ENCODE results near the gene MTHFD1.

The MTHFD1 gene

DNA sequence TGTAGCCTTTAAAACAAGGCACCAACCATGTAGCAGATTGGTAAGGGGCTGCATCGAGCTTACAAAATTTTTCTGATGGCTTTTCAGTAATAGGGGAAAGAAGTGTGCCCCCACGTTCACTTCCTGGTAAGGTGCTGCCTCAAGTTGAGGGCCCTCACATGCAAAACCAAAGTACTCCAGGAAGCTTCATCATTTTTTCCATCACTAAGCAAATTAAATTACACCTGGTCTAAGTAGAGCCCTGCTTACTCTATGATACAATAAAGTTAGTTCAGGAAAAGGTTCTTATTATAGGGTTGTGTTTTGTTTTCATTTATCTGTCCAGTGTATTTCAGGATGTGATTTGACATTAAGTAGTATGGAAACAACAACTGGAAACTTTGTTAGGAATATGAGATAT, 62.1 kb downstream of the MTHFD1 start:
- DNase-seq, result no peak

DNA sequence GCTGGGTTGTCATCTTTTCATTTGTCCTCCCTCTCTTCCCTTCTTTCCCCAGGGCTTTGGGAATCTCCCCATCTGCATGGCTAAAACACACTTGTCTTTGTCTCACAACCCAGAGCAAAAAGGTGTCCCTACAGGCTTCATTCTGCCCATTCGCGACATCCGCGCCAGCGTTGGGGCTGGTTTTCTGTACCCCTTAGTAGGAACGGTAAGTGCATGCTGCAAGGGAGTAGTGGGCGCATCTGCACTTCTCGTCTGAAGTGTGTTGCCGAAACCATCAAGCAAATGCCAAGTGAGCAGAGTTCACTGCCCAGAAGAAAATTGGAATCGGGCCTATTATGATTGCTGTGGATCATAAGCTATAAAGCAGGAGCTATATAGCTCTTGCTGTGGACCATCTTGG, 66.5 kb downstream of the MTHFD1 start:
- DNase-seq, result no peak

DNA sequence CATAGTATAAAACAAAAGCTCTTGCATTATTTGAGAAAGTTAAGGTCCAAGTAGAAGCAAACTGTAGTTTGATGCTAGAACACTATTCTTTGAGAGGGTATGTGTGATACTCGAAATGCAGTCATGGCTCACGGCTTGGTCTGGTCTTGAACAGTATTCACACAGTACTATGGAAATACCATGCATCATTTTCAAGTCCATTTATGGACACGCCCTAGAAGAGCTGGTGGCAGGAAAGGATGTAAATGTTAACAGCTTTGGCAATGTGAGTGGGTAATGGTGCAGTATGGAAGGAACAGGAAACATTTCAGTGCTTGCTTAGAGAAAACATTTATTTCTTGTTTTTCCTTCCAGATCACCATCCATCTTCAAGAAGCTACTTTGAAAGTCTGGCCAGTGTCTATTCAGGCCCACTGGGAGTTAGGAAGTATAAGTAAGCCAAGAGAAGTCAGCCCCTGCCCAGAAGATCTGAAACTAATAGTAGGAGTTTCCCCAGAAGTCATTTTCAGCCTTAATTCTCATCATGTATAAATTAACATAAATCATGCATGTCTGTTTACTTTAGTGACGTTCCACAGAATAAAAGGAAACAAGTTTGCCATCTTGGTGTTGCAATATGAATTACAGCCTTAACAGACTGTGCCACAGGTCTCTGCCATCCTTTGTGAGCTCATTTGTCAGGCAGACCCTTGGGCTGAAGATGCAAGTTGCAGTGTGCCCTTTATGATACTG, 71.4 kb downstream of the MTHFD1 start:
- no peak for DNase-seq

DNA sequence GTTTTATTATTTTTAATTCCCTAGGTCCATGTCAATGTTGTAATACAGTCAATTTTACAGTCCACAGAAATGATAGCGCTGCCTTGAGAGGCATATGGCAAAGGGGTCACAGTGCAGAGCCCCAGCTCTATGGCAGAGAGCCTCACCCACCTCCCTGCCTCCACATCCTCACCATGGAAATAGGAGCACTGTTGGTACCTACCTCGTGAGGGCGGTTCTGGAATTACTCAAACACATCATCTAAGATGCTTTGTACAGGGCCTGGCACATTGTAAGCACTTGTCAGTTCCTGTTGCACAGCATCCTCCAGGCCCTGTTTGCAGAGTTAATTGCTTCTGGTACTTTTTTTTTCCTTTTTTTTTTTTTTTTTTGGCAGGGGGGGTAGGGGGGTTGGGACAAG, 73.1 kb downstream of the MTHFD1 start:
- DNase-seq, result no peak

DNA sequence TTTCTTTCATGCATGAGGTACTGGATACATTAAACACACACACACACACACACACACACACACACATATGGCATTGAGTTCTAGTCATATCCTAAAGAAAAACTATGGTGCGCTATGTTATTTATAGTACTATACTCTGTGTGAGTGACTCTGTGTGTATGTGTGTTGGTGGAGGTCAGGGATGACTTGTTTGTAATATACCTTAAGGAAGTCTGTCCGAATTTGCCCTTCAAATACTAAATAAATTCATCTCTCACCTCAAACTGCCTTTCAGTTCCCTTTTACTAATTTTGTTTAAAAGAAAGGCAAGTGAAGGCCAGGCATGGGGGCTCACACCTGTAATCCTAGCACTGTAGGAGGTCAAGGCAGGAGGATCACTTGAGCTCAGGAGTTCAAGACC, 75.0 kb downstream of the MTHFD1 start:
- DNase-seq, result no peak

DNA sequence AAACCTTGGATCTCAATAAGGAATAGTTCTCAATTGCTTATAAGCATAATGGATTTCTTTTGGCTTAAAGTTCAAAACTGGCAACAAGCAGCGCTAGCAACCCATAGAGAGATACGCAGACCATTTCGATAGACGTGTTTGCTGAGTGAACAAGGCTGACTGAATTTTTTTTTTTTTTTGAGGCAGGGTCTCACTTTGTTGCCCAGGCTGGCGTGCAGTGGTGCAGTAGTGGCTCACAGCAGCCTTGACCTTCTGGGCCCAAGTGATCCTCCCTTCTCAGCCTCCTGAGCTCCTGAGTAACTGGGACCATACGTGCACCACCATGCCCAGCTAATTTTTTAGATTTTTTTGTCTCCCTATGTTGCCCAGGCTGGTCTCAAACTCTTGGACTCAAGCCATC, 75.7 kb downstream of the MTHFD1 start:
- no peak for DNase-seq

DNA sequence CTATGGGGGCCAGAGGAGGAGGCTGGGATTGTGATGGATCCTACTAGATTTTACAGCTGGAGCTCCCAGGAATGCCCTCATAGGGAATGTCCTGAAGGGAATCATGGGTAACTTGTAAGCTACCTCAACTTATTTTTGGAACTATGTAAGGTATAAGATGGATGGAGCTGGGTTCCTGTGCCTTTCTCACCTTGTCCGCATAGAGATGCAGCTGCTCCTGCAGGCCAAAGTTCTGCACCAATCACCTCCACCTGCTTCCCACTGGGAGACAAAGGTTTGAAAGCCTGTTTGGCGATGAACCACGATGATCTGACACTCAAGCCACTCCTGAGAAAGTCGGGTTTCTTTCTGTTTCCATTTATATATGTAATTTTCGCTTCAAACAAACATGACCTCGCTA, 76.5 kb downstream of the MTHFD1 start:
- DNase-seq, result no peak

DNA sequence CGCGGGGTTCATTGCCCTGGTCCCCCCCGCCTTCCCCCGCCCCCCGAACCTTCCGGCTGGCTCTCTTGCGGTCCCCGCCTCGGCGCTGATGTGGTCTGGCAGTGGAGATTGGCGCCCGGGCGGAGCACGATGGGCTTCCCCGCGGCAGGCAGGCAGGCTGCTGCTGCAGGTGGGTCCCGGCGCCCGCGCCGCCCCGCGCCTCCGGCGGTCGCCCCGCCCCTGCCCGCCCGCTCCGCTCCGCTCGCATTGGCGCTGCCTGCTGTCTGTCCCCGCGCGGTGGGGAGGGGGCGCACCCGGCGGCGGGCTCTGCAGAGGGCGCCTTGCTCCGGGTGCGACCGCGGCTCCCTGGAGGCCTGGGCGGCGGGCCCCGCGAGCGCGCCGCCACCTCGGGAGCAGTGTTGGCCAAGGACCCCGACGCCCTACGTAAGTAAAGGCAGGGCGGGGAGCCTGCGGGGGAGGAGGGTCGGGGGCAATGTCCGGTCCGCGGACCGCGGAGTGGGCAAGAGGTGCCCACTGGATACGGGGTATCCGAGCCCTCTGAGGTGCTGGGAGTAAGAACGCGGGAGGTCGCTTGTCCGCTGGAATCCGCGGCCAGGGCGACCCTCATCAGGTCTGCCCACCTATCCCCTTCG, 77.2 kb downstream of the MTHFD1 start, which contains the start of gene AKAP5:
AKAP5 (plus strand) TSS at position 309 of the 632 bp plus-strand sequence. CDS start 2,896 bp downstream, outside the sequence.
- peak; percentile 76 for DNase-seq

DNA sequence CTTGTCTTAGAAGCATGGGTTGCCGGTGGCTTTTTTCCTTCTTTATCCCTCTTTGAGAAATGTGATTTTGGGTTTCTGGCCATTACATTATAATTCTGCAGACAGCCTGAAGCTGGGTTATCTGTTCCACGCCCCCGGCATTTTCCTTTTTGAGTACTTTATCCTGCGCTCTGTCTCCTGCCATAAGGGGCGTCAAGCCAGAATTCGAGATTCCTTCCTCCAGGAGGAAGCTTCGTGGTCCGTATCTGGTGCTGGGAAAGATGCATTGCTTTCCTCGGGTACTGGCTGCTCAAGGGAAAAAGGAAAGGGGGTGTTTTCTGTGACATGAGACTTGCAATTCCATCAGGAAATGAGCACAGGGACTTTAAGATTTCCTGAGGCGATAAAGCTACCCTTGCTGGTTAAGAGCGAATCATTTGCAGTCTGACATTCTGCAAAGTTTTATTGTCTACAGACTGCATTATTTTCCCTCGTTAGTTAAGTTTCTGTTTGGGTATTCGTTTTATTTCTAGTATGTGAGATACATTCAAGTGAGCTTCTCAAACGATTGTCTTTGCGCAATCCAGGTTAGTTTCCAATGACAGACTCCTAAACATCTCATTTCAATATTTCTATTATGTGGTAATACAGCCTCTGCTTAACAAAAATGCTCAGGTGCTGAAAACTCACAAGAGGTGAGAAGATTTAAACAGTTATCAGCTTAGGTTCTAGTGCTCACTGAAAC, 77.8 kb downstream of the MTHFD1 start:
- DNase-seq, result no peak

DNA sequence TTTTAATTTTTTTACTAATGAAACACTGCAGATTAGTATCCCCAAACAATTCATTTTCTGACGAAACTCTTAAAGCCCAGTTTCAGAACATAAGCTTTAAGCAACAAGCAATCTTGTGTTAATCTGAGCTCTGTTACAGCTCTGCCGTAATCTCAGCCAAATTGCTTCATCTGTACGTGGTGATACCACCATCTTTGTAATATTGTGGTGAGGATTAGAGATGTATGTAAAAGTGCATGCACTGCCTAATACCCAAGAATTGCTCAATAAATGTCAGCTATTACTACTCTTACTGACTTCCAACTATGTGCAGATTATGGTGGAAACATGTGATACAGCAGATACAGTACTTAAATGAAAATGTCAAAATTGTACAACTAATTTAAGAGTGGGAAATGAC, 78.9 kb downstream of the MTHFD1 start:
- no peak for DNase-seq

DNA sequence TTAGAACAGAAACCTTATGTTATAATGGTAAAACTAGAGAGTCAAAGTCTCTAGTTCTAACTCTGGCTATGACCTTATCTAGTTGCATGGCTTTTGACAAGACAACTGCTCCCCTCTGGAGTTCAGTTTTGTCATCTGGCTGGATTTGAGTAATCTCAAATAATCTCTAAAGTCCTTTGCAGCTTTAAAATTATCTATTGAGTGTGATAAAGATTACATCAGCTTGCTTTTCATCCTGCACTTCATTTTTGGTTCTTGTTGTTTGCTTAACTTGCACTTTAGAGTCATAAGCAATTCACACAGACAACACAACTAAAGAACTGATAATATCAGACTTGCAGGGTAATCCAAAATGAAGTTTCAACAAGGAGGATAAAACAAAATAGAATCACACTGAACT, 79.4 kb downstream of the MTHFD1 start:
- no peak for DNase-seq

DNA sequence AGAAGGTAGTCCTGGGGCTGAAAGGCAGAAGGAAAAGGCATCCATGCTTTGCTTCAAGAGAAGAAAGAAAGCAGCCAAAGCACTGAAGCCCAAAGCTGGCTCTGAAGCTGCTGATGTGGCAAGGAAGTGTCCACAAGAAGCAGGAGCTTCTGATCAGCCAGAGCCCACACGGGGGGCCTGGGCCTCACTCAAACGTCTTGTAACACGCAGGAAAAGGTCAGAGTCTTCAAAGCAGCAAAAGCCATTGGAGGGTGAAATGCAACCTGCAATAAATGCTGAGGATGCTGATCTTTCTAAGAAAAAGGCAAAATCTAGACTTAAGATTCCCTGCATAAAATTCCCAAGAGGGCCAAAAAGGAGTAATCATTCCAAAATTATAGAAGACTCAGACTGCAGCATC, 80.3 kb downstream of the MTHFD1 start:
- DNase-seq, result no peak

DNA sequence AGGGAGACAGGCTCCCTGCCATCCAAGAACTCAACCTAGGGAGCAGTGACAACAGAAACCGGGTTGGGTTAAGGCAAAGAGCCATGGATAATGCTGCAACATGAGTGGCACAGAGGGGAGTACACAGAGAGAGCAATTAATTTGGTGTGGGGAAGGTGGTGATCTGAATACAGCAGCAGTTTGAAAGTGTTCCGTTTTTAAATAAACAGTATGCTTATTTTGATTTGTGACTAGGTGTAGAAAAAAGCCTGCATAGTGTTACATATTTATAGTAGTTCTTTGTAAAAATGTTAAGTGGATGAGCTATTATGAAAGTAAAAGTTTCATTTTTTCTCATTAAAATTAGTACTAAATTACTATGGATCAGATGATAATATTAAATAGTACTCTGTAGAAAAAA, 85.9 kb downstream of the MTHFD1 start:
- no peak for DNase-seq

DNA sequence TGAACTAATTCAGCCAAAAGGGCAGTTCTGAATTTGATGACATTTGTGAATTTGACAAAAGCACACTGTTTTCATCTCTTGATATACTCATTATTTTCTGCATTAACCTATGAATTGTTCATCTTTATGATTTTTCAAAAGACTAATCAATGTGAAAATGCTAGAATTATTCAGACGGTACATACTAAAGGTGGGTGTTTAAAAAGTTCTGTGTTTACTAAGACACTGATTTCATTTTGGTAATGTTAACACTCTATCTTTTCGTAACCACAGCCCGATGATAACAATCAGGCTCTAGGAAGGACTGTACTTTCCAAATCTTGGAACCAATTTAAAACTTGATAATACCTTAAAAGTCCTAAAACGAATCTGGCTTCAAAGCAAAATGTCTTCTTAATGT, 86.5 kb downstream of the MTHFD1 start:
- no peak for DNase-seq

DNA sequence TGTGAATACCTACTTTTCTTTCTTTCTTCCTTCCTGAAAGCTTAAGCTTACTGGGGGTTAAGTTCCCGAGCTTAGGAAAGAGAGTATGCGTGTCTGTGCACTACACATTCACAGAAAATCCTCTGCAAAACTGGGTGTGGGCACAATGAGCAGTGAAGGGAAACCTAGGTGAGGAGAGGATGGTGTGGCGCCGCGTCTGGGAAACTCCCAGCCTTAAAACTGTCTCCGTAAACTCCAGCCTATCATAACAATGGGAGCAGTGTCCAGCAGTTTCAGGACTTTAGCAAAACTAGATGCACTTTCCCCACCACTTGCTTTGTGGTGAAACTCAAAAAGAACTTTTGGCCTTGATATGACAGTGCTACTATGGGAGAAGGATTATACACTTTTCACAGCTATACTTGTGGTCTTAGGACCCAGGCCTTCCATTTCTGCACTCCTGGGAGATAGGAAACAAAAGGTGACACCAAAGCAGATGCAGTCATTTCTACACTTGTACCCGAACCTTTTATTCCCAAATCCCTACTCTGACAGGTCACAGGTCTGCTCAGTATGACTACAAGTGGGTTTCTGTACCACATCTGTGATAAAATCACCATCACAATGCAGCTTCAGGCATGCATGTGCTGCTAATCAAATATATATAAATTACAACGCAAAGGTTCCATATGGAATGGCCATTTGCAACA, 87.6 kb downstream of the MTHFD1 start:
- no peak for DNase-seq

DNA sequence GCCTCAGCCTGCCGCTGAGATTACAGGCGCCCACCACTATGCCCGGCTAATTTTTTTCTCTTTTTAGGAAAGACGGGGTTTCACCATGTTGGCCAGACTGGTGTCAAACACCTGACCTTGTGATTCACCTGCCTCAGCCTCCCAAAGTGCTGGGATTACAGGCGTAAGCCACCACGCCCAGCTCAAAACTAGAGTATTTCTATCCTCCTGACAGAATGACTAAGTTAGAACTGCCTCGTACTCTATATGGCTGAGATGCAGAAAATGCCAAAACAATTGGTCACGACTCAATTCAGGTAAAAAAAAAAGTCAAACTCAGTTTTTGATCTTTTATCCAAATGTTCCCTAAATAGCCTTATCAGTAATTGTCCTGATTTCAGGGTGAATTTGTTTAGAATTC, 88.3 kb downstream of the MTHFD1 start:
- no peak for DNase-seq

DNA sequence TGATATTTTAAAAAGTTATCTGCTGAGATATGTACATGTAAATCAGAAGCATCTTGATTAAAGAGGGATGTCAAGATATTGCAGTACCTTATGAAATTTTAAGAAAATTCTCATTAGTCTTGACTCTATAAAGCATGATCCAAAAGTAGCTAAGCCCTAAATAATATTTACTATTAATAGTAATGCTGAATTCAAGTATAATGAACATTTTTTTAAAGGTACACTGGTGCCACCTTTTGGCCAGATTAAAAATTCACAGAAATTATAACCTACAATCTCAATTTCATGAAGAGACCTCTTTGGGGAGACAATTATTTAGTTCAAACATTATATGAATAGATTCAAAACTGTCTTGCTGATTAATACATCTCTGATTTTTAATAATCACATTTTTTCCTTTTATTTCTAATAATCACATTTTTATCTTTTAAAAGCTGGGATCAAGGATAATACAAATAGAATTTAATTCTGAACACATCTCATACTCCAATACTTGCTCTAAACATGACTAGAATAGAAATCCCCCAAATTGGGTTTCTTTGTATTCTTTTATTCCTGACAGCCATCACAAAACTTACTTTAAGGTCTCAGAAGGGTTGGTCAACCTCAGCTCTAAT, 90.6 kb downstream of the MTHFD1 start:
- DNase-seq, result peak; percentile 55

DNA sequence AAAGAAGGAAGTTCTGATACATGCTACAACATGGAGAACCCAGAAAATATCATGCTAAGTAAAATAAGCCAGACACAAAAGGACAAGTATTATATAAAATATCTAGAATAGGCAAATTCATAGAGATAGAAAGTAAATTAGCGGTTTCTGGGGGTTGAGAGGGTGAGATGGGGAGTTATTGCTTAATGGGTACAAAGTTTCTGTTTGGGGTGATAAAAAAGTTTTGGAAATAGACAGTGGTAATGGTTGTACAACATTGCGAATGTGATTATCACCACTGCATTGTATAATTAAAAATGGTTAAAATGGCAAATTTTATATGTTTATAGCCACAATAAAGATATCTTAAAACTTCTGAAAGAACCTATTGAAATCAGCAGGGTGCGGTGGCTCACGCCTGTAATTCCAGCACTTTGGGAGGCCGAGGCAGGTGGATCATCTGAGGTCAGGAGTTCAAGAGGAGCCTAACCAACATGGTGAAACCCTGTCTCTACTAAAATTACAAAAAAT, 100.5 kb downstream of the MTHFD1 start:
- DNase-seq, result no peak

DNA sequence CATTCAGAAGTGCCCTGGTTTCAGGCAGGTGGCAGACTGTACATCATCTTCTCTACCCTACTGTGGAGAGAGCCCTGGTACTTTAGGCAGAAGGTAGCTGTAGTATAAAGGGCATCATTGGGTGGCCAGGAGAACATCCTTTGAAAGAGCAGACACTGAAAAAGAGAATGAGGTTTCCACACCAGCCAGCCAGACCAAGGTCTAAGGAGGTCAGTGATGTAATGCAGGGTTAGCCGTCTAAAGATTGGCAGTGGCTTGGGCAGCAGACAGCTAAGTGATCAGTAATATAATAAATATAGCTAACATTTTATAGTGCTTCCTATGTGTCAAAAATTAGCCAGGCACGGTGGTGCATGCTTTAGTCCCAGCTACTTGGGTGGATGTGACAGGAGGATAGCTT, 103.5 kb downstream of the MTHFD1 start:
- no peak for DNase-seq

DNA sequence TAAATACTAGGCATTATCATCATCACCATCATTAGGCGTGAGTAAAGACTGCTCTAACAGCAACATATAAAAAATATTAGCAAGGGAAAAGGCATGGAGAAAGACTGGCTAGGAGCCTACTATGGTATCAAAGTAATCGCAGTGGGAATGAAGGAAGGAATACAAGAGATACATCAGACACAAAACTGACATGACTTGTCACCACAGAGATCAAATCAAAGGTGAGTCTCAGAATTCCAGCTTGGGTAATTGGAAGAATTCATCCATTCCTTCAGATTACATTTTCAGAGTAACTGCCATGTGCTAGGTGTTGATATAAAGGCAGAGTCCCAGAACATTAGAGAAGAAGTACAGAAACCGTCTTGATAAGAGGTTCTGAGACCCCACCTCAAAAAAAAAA, 105.3 kb downstream of the MTHFD1 start:
- no peak for DNase-seq

DNA sequence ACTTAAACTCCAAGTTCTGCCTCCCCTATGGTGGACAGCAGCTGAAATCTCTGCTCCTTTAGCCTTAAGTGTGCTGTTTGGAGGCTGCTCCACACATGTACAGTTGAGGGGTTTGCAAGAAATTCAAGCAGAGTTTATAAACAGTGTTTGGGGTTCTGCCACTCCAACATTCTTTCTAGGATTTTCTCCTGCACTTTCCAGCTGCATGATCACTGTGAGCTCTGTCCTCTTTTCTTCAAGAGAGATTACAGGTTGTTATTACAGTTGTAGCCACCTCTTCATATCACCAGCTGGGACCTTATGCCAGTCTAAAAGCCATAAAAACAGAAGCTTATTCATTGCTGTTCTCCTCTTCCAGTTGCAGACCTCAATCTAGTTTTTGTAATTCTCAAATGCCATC, 107.1 kb downstream of the MTHFD1 start:
- no peak for DNase-seq

DNA sequence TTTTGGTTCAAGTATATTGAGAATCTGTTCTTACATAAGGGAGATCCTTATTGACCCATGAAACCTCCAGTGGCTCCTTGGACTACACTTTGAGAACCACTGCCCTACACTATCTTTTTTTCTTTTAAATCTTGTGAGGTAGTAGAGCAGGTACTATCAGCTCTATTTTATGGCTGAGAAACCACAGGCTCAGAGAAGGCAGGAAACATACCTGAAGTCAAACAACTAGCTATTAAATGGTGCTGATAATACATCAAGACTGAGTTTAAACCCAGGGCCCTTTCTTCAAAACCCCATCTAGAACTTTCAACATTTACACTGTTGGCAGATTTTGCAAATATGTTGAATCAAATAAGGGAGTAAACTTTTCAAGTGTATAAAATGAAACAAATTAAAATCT, 108.6 kb downstream of the MTHFD1 start:
- DNase-seq, result no peak

DNA sequence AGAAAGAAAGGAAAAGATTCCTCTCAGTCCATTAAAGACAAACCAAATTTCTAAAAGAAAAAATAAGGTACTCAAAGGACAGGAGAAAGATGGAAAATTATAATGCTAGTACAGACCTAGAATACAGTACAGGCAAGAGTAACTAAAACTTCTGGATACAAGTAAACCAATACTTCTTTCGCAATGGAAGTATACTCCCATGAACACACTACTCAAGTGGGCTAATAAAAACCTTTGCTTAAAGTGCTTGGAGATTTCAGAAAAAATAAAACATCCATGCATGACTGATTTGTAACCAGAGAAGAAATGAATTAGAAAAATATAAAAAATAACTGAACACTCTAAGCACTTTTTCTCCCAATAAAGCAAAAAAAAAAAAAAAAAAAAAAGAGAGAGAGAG, 111.9 kb downstream of the MTHFD1 start:
- no peak for DNase-seq
